IPS DF 19.7 (cell line): ENCODE data around the gene IL6R.

ENCODE experiments used
- DNase-seq: peaks from one replicate; pipeline ENCODE4 v3.0.0-alpha.2; 2013; ENCODE audit warnings: low read depth, low spot score

IL6R gene

GRCh38 chr1:154425172-154425571 lies 20.0 kb downstream of the IL6R start:
- DNase-seq = no peak

- no peak for DNase-seq
Observed at GRCh38 chr1:154427173-154428139, 22.3 kb downstream of the IL6R start.

DNA sequence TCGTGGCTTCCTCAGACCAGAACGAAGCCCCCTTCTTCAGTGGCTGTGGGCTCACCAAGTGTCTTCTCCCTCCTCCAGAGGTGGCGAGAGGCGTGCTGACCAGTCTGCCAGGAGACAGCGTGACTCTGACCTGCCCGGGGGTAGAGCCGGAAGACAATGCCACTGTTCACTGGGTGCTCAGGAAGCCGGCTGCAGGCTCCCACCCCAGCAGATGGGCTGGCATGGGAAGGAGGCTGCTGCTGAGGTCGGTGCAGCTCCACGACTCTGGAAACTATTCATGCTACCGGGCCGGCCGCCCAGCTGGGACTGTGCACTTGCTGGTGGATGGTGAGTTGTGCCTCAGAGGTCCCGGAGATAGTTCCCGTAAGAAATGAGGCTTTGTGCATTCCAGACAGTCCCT lies 24.0 kb downstream of the IL6R start:
- no peak for DNase-seq

- no peak for DNase-seq
Observed at GRCh38 chr1:154429841-154430611, 24.9 kb downstream of the IL6R start.

DNA sequence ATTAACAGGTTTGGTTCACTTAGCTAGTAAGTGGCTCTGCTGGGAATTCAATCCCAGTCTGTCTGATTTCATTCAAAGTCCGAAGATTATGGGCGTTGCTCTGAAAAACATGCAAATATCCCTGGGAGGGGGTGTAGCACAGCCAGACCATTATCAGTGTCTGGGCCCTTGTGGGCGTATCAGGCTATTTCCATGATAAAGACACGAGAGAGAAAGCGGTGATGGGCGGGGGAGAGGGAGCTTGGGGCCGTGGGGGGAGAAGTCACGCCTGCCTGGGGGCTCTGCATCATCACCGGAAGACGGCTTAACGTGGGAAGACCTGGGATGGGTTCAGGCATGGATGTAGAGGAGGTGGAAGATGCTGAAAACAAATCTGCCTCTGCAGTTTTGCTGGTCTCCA lies 25.8 kb downstream of the IL6R start:
- DNase-seq = no peak

DNA sequence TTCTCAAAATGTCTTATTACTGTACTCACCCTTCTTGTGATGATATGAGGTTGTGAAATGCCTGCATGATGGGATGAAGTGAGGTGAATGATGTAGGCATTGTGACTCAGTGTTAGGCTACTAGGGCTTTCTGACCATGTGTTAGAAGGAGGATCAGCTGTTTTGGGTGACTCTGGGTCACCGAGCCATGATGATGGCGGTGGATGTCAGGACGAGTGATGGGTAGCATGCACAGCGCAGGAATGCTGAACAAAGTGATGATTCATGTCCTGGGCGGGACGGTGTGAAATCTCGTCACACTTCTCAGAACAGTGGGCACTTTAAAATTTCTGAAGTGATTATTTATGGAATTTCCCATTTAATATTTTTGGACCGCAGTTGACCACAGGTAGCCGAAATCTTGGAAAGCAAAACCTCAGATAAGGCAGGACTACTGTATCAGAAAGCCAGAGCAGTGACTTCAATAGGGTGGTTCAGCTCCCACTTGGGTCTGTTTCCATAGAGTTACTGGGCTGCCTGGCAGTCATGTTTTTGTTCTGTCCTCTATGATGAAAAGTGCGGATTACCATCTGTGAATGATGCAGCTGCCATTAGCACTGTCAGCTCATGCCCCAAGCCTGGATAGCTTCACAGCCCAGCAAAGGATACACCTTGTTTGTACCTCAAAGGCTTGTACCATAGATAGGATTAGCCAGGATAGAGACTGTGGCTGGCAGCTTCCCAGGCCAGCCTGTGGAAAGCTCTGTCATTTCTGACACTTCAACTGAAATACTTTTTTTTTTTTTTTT lies 26.6 kb downstream of the IL6R start:
- no peak for DNase-seq

GRCh38 chr1:154433161-154433764 lies 28.1 kb downstream of the IL6R start:
- DNase-seq = no peak

DNA sequence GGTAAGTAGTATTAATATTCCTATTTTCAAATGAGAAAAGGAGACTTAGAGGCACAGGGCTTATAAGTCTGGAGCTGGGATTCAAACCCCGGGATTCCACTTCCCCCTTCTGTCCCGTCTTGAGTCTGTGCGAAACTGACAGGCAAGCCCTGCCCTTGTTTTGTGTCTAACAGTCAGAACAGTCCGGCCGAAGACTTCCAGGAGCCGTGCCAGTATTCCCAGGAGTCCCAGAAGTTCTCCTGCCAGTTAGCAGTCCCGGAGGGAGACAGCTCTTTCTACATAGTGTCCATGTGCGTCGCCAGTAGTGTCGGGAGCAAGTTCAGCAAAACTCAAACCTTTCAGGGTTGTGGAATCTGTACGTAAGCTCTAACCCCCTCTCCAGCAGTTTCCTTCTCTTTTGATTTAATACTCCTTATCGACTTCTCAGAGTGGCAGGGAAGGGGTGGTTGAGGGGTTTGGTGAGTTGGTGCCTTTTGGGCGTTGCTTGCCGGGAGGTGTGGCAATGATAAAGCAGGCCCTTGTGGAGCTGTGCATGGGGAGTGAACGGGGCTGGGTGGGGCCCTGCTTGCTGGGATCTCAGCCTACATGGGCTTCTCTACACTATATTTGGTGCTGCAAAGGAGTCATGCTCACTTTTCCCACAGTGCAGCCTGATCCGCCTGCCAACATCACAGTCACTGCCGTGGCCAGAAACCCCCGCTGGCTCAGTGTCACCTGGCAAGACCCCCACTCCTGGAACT lies 29.4 kb downstream of the IL6R start:
- DNase-seq = no peak

DNA sequence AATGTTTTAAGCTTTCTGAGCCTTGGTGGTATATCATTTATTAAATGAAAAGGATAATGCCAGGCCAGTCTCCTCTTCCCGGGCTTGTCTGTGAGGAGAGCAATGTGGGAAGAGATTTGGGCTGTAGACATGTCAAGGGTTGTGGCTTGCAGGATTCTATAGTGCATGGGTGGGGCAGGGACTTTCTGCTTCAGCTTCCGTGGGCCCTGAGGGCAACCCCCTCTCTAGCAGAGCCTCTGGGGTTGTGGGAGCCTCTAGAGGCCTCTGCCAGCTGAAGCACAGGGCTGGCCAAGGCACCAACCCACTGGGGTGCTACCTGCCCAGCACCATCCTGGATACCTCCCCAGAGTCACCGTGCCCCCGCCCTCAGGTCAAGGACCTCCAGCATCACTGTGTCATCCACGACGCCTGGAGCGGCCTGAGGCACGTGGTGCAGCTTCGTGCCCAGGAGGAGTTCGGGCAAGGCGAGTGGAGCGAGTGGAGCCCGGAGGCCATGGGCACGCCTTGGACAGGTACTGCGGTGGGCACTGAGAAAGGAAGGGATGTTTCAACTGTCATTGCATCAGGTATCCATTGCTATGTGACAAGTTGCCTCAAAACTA lies 30.6 kb downstream of the IL6R start:
- no peak for DNase-seq

GRCh38 chr1:154436433-154436832 lies 31.3 kb downstream of the IL6R start:
- DNase-seq = no peak

- DNase-seq = no peak
Observed at GRCh38 chr1:154440036-154440804, 35.1 kb downstream of the IL6R start.

GRCh38 chr1:154441241-154441888 lies 36.2 kb downstream of the IL6R start:
- no peak for DNase-seq

GRCh38 chr1:154442006-154442740 lies 37.0 kb downstream of the IL6R start:
- no peak for DNase-seq

DNA sequence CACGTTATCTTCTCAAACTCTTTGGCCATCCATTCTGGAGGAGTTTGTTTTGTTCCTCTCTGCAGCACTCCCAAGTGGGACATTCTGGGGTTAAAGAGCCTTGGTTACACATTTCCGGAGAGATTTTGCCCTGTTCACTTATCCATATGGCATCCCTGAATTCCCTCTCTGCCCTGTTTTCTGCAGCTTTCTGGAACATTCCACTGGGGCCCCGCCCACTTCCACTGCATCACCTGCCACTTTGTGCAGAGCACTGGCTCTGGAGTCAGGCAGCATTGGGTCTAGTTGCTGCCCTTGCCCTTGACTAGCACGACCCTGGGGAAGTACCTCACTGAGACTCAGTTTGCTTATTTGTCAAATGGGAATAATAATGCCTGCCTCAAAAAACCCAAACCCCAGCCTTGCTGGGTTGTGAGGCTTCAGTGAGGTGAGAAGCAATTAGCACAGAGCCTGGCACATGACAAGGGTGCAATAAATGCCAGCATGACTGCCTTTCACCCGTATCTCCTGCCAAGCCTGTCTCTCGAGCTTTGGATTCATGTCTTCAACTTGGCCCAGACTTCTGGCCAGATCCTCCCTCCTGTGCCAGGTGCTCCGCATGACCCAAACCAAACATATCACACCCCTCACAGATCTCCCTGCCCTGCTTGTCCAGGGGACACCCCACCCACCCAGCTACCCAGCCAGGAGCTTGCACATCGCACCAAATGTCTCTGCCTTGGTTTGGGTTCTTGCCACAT lies 38.3 kb downstream of the IL6R start:
- no peak for DNase-seq

GRCh38 chr1:154445040-154445472 lies 39.9 kb downstream of the IL6R start:
- no peak for DNase-seq

GRCh38 chr1:154446292-154446691 lies 41.1 kb downstream of the IL6R start:
- no peak for DNase-seq

- no peak for DNase-seq
Observed at GRCh38 chr1:154446789-154447188, 41.6 kb downstream of the IL6R start.
